Astrocyte (in vitro differentiated cells and primary cell): ENCODE data around the gene MVD. TPM values are rescaled to one million over a fixed set of nuclear protein-coding genes. Genes with fewer than 3 reads are reported as not detected.

Experiments
- DNase-seq: peaks from one replicate; pipeline ENCODE4 v3.0.0-alpha.2; 2010; ENCODE audit warnings: low read depth
- FAIRE-seq: peaks from 2 replicates; lab custom pipeline; 2011; peaks lifted over from hg19 to GRCh38; lab: Jason Lieb, UNC
- H2AFZ ChIP-seq: 2 replicates; pipeline ENCODE4 v1.6.0; 2012; ENCODE audit warnings: low read depth, low read length, inconsistent platforms
- H3K27ac ChIP-seq: 2 replicates; pipeline ENCODE4 v1.5.1; 2011; ENCODE audit warnings: low read depth, low read length, inconsistent platforms
- H3K27me3 ChIP-seq: 2 replicates; pipeline ENCODE4 v1.6.0; 2011; ENCODE audit warnings: low read length, inconsistent platforms; ENCODE audit not compliant: insufficient read depth
- H3K36me3 ChIP-seq: 2 replicates; pipeline ENCODE4 v1.5.1; 2011; ENCODE audit warnings: low read length, inconsistent platforms; ENCODE audit not compliant: insufficient read depth
- H3K4me1 ChIP-seq: 2 replicates; pipeline ENCODE4 v1.5.1; 2011; ENCODE audit warnings: low read length, inconsistent platforms; ENCODE audit not compliant: insufficient read depth
- H3K4me2 ChIP-seq: 2 replicates; pipeline ENCODE4 v1.6.0; 2012; ENCODE audit warnings: low read length, inconsistent platforms
- H3K4me3 ChIP-seq: 2 replicates; pipeline ENCODE4 v1.5.1; 2011; ENCODE audit warnings: low read depth, mild to moderate bottlenecking, low read length, inconsistent platforms; ENCODE audit not compliant: insufficient read depth
- H3K79me2 ChIP-seq: 2 replicates; pipeline ENCODE4 v1.6.0; 2012; ENCODE audit warnings: mild to moderate bottlenecking, low read length, inconsistent platforms; ENCODE audit not compliant: insufficient read depth
- H3K9ac ChIP-seq: 2 replicates; pipeline ENCODE4 v1.6.0; 2012; ENCODE audit warnings: mild to moderate bottlenecking, low read length, inconsistent platforms
- H3K9me3 ChIP-seq: 2 replicates; pipeline ENCODE4 v1.5.1; 2012; ENCODE audit warnings: low read depth, mild to moderate bottlenecking, low read length, inconsistent platforms; ENCODE audit not compliant: insufficient read depth
- H4K20me1 ChIP-seq: 2 replicates; pipeline ENCODE4 v1.6.0; 2012; ENCODE audit warnings: low read length, inconsistent platforms; ENCODE audit not compliant: insufficient read depth
- H3K27ac Mint-ChIP-seq: one replicate; pipeline ENCODE4 v1.8.0; 2021; ENCODE audit warnings: mild to moderate bottlenecking, mixed read lengths; ENCODE audit not compliant: unreplicated experiment
- H3K27me3 Mint-ChIP-seq: one replicate; pipeline ENCODE4 v1.8.0; 2021; ENCODE audit warnings: low read depth, mixed read lengths; ENCODE audit not compliant: unreplicated experiment
- H3K36me3 Mint-ChIP-seq: one replicate; pipeline ENCODE4 v1.8.0; 2021; ENCODE audit warnings: low read depth, mixed read lengths; ENCODE audit not compliant: unreplicated experiment
- H3K4me1 Mint-ChIP-seq: one replicate; pipeline ENCODE4 v1.8.0; 2021; ENCODE audit warnings: low read depth, mixed read lengths; ENCODE audit not compliant: unreplicated experiment
- H3K4me3 Mint-ChIP-seq: one replicate; pipeline ENCODE4 v1.8.0; 2021; ENCODE audit warnings: mild to moderate bottlenecking, moderate library complexity, mixed read lengths; ENCODE audit not compliant: unreplicated experiment
- H3K9me3 Mint-ChIP-seq: one replicate; pipeline ENCODE4 v1.8.0; 2021; ENCODE audit warnings: mild to moderate bottlenecking, mixed read lengths; ENCODE audit not compliant: unreplicated experiment
- EZH2 ChIP-seq: IDR thresholded peaks from 2 replicates; pipeline ENCODE4 v1.6.1; 2012; ENCODE audit warnings: mild to moderate bottlenecking, low read length, inconsistent platforms; ENCODE audit not compliant: insufficient read depth
- total RNA-seq: library from RNA; stranded (reverse); gene quantifications from 2 replicates; pipeline ENCODE4 v1.2.1, GENCODE V29; 2021
- TF ChIP-seq, protein P1 (sequence below): IDR thresholded peaks from 2 replicates; pipeline ENCODE4 v1.5.1; 2011; ENCODE audit warnings: low read depth, mild to moderate bottlenecking, inconsistent platforms, low read length, moderate library complexity; ENCODE audit not compliant: insufficient read depth

The MVD gene
- total RNA-seq, 1 donor from 2014 or later: 63.9 TPM

DNA sequence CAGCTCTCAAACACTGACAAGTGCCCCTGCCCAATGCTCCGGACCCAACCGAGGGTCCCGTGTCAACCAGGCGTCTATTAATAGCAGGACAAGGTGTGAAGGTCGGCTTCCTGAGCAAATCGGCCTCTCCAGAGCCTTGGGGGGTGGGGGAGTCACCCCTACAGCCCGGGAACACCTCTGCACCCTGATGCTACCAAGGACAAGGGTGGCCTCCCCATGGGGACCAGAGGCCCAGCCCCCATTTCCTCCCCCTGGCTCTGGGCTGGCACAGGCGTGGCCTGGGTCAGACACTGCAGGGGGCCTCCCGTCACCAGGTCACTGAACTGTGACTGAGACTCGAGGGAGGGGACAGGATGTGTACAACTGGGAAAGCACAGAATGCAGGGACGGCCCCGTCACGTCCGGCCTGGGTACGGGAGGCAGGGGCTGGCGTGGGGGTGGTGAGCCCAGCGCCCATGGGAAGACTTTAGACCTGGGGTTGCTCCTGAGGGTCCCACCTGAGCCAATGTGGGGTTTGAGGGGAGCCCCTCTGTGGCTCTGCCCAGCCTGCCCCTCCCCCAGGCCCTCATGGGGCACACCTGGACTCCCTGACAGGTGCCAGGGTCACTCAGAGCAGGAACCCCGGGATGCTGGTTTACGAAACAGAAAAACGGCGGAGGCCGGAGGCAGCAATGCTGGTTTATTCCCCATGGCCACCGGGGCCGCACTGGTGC lies 11.5 kb downstream of the MVD start:
- H2AFZ ChIP-seq: peak overlapping the region; percentile 52
- H3K27ac Mint-ChIP-seq: no peak overlapping the region
- peak overlapping the region; percentile 48 for H3K9ac ChIP-seq
- H3K4me3 ChIP-seq: peak overlapping the region; percentile 28
- TF ChIP-seq EZH2: no peak
- H4K20me1 ChIP-seq: peaks cover 24% of the 10 kb centered on the region
- no peaks in the 10 kb centered on the region for H3K9me3 Mint-ChIP-seq
- H3K27ac ChIP-seq: no peak overlapping the region
- H3K4me2 ChIP-seq: peak overlapping the region; percentile 92
- no peaks in the 10 kb centered on the region for H3K36me3 ChIP-seq
- peaks cover 4% of the 10 kb centered on the region for H3K4me1 Mint-ChIP-seq
- no peaks in the 10 kb centered on the region for H3K27me3 Mint-ChIP-seq
- no peak for DNase-seq
- no peak for FAIRE-seq
- no peaks in the 10 kb centered on the region for H3K9me3 ChIP-seq
- no peaks in the 10 kb centered on the region for H3K27me3 ChIP-seq
- peaks cover 2% of the 10 kb centered on the region for H3K36me3 Mint-ChIP-seq
- peaks cover 12% of the 10 kb centered on the region for H3K4me1 ChIP-seq
- peak overlapping the region; percentile 84 for H3K4me3 Mint-ChIP-seq
- no peaks in the 10 kb centered on the region for H3K79me2 ChIP-seq

DNA sequence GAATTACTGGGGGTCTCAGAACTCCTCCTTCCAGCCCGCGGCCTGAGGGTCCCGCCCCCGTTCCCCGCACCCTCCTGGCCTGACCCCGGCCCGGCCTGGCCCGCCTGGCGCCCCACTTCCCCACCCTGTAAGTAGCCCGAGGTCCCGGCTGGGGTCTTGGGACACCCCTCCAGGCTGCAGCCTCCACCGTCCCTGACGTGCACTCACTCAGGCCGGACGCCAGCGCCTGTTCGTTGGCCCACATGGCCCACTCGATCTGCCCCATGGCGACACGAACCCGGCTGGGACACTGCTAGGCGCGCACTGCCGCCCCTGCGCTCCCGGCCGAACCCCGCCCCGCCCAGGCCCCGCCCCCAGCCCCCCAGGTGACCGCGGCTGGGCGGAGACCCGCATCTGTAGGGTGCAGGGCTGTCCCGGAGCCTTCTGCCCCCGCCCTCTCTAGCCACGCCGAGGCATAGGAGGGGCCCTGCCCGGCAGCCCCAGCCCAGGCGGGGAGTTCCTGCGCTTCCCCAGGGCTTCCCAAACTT lies 12.1 kb downstream of the MVD start, which contains the start of gene CYBA:
Gene CYBA, minus strand, starts transcription at position 305 of the 527 bp plus-strand sequence. Its CDS starts 40 bp downstream, at position 265.
- H3K27me3 ChIP-seq: no peaks in the 10 kb centered on the region
- H3K4me3 ChIP-seq: peak within 1 kb of the TSS; percentile 63
- peaks cover 12% of the 10 kb centered on the region for H3K4me1 ChIP-seq
- H3K79me2 ChIP-seq: no peaks in the 10 kb centered on the region
- DNase-seq: no peak
- peaks cover 20% of the 10 kb centered on the region for H4K20me1 ChIP-seq
- H3K9me3 ChIP-seq: no peaks in the 10 kb centered on the region
- H3K4me2 ChIP-seq: peak within 1 kb of the TSS; percentile 92
- Mint-ChIP-seq H3K36me3 (peaks cover 2% of the 10 kb centered on the region), H3K4me3 (peak within 1 kb of the TSS; percentile 91), H3K27me3 (no peaks in the 10 kb centered on the region), H3K27ac (no peak within 1 kb of the TSS), H3K9me3 (no peaks in the 10 kb centered on the region), H3K4me1 (peaks cover 4% of the 10 kb centered on the region)
- H3K36me3 ChIP-seq: no peaks in the 10 kb centered on the region
- no peak for TF ChIP-seq EZH2
- TF ChIP-seq, protein P1, sequence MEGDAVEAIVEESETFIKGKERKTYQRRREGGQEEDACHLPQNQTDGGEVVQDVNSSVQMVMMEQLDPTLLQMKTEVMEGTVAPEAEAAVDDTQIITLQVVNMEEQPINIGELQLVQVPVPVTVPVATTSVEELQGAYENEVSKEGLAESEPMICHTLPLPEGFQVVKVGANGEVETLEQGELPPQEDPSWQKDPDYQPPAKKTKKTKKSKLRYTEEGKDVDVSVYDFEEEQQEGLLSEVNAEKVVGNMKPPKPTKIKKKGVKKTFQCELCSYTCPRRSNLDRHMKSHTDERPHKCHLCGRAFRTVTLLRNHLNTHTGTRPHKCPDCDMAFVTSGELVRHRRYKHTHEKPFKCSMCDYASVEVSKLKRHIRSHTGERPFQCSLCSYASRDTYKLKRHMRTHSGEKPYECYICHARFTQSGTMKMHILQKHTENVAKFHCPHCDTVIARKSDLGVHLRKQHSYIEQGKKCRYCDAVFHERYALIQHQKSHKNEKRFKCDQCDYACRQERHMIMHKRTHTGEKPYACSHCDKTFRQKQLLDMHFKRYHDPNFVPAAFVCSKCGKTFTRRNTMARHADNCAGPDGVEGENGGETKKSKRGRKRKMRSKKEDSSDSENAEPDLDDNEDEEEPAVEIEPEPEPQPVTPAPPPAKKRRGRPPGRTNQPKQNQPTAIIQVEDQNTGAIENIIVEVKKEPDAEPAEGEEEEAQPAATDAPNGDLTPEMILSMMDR: no peak
- peak within 1 kb of the TSS; percentile 69 for H3K9ac ChIP-seq
- H3K27ac ChIP-seq: no peak within 1 kb of the TSS
- H2AFZ ChIP-seq: peak within 1 kb of the TSS; percentile 66
- no peak for FAIRE-seq

DNA sequence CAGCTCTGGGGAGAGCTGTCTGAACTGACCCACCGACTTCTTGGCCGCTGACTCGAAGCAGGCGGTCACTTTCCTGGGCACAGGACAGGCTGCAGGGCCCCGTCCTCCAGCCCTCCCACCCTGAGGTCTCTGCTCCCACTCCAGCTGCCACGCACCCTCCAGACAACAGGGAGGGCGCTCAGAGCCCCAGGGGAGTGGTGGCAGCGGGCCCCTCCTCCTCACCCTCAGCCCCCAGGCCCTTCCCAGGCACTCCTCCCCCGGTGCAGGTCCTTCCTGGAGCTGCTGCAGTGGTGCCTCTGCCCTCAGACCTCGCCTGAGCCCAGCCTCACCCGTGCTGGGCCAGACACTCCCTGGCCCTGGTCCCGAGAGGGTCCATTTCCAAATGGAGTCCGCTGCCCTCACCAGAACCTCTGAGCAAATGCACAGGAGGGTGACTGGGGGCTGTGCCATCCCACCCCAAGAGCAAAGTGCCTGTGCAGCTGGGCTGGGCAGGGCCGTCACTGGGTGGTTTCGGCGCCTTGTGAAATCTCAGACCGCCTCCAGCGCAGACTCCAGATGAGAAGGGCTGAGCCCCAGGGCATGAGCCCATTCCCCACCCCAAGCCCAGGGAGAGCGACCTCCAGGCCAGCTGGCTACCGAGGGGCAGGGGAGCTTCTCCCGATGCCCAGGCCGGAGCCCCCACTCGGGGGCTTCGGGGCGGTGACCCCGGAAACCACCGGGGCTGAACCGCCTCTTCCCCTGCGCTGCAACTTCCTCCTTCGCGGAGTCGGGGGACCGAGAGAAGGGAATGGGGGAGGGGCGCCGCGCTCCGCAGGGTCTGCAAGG lies 12.8 kb downstream of the MVD start:
- FAIRE-seq: no peak
- TF ChIP-seq EZH2: no peak
- TF ChIP-seq, protein P1: no peak
- no peak overlapping the region for H3K27ac Mint-ChIP-seq
- Histone ChIP-seq H3K79me2 (no peaks in the 10 kb centered on the region), H3K4me2 (peak overlapping the region; percentile 92), H3K36me3 (no peaks in the 10 kb centered on the region), H4K20me1 (peaks cover 20% of the 10 kb centered on the region), H3K9ac (peak overlapping the region; percentile 69), H3K4me3 (peak overlapping the region; percentile 63), H2AFZ (peak overlapping the region; percentile 66), H3K27me3 (no peaks in the 10 kb centered on the region), H3K27ac (no peak overlapping the region), H3K4me1 (peaks cover 12% of the 10 kb centered on the region), H3K9me3 (no peaks in the 10 kb centered on the region)
- no peak for DNase-seq
- peak overlapping the region; percentile 91 for H3K4me3 Mint-ChIP-seq
- no peaks in the 10 kb centered on the region for H3K9me3 Mint-ChIP-seq
- H3K27me3 Mint-ChIP-seq: no peaks in the 10 kb centered on the region
- peaks cover 3% of the 10 kb centered on the region for H3K36me3 Mint-ChIP-seq
- peaks cover 4% of the 10 kb centered on the region for H3K4me1 Mint-ChIP-seq
